Measurements from ENCODE around the gene SFSWAP. TPM values are rescaled to one million over a fixed set of nuclear protein-coding genes. Genes with fewer than 3 reads are reported as not detected.
"Not testable (repeated sequence)": the region's sequence is repeated elsewhere in the genome, so short reads cannot be mapped to it uniquely, and the experiment has no call there.

Gene SFSWAP
- total RNA-seq, 2 donors from 2014 or later: 27.3 to 29.2 TPM

DNA sequence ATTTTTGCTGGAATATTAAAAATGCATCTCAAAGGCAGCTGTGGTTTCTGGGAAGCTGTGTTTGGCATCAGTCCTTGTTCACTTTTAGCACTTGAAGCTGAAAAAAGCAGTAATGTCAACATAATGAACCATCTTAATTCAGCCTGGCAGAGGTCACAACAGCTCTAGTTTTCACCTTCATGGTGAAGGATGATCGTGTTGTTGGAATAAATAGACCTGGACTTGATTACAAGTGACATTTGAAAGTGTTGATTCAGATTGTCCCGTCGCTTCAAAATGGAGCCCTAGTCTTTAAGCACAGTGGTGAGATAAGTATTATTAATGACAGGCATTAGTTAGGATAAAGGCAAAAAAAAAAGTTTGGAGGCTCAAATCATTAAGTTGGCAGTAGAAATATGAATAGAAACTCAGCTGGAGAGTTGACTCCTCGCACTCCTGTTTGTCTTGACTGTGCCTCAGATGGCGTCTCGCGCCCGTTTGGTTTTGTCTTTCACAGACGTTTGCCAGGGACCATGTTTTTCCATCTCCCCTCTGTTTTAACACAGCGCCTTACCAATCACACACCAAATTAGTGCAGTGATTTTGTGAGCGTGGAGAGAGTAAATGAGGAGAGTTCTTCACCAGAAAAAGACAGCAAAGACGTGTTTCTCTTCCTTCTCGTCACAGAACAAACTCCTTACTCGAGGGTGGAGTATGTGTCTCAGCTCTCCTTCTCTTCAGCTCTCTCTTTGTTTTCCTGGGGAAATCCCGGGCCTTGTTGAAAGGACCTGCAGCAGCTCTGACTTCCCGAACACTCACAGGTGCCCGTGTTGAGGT lies 63.9 kb downstream of the SFSWAP start:
- intact Hi-C loops (cut with DNase I): no loop called here

GRCh38 chr12:131775392-131776236 lies 64.7 kb downstream of the SFSWAP start:
- intact Hi-C loops (cut with DNase I): no loop called here
- DNase-seq (ENCODE audit: low spot score): no peak

More for the DNA sequence above, 63.9 kb downstream of the SFSWAP start:
- DNase-seq (ENCODE audit: low spot score): no peak

GRCh38 chr12:131776237-131776889 lies 65.5 kb downstream of the SFSWAP start:
- intact Hi-C loops (cut with DNase I): no loop called here
- no peak for DNase-seq (ENCODE audit: low spot score)

GRCh38 chr12:131777269-131777668 lies 66.4 kb downstream of the SFSWAP start:
- DNase-seq (ENCODE audit: low spot score): not testable (repeated sequence)

DNA sequence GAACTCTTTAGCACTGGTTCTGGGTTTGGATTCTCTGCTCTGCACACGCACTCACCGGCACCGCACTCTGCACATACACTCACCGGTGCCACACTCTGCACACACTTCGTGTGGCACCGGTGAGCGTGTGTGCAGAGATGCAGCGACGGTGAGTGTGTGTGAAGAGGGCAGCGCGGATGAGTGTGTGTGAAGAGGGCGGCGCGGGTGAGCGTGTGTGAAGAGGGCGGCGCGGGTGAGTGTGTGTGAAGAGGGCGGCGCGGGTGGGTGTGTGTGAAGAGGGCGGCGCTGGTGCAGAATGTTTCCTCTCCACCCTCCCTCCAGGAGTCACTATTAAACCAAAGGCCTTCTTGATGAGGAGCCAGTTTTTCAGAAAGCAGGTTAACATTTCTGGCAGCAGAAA lies 68.1 kb downstream of the SFSWAP start:
- intact Hi-C loops (cut with DNase I): no loop called here
- no peak for DNase-seq (ENCODE audit: low spot score)

More at GRCh38 chr12:131777269-131777668, 66.4 kb downstream of the SFSWAP start:
- intact Hi-C loops (cut with DNase I): not testable (repeated sequence)

DNA sequence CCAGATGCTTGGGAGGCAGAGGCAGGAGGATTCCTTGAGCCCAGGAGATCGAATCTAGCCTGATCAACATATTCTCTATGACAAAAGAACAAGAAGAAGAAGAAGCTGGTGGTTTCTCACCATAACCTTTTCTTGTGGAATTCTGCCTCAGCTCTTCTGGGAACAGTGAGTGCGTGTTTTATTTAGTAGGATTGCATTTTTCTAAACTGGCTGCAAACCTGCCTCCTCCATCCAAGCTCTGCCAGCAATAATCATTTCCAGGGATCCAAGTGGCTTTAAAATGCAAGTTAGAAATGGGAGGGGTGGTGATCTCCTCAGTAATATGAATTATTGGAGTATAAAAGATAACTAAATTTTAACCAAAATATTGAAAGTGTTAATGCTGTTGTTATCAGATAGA lies 71.2 kb downstream of the SFSWAP start:
- intact Hi-C loops (cut with DNase I): no loop called here
- no peak for DNase-seq (ENCODE audit: low spot score)

DNA sequence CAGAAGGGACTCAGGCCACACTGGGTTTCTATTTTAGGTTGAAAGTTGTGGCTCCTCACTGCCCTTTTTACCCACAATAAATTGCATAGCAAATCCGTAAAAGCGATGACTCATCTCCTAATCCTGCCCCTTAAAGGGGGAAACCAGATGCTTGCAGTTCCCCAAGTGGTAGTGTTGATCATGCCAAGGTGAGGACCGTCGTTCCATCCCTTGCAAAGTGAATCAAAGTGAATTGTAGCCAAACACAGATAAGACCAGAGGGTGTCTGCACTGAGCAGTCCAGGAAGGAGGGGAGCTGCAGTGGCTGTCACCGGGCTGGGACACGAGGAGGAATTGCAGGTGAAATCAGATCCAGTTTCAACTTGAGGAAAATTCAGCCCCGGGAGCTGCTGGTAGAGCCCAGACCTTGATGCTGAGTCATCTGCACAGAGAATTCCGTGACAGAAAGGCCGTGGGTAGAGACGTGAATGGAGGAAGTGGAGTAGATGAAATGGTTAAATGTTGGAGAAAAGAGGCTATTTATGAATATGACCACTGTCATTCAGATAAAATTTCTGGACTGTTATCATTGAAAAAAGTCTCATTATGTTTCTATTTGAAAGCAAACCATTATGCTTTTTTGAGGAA lies 73.1 kb downstream of the SFSWAP start:
- intact Hi-C loops (cut with DNase I): no loop called here
- DNase-seq (ENCODE audit: low spot score): no peak

GRCh38 chr12:131784909-131785762 lies 74.2 kb downstream of the SFSWAP start:
- intact Hi-C loops (cut with DNase I): no loop called here
- no peak for DNase-seq (ENCODE audit: low spot score)

DNA sequence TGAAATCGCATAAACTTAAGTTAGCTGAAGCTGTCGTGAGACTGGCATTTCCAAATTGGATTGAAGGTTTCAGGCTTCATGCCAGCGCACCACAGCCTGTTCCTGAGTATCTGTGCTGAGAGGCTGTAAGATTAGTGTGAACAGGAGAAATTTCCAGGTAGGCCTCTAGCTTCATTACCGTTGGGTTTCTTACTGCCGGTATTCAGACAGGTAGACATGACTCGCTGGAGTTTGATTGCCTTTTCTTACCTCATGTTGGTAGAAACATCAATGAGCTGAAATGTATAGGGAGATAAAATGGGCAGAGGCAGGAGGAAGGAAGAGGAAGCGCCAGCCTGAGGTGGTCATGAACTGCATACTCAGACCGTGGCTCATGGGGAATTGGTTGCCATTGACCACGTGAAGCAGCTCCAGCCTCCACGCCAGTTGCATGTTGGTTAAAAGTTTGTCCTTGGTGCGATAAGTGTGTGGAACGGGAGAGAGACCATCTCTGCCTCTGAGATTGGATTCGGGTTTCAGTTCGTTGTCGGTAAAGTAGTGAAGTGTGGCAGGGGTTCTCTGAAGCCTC lies 75.0 kb downstream of the SFSWAP start:
- intact Hi-C loops (cut with DNase I): no loop called here
- no peak for DNase-seq (ENCODE audit: low spot score)

GRCh38 chr12:131786331-131786730 lies 75.4 kb downstream of the SFSWAP start:
- intact Hi-C loops (cut with DNase I): no loop called here
- peak; percentile 67 for DNase-seq (ENCODE audit: low spot score)

GRCh38 chr12:131787143-131787660 lies 76.3 kb downstream of the SFSWAP start:
- intact Hi-C loops (cut with DNase I): no loop called here
- peak; percentile 78 for DNase-seq (ENCODE audit: low spot score)

GRCh38 chr12:131788070-131788469 lies 77.2 kb downstream of the SFSWAP start:
- no peak for DNase-seq (ENCODE audit: low spot score)
- intact Hi-C loops (cut with DNase I): no loop called here

GRCh38 chr12:131789638-131790037 lies 78.7 kb downstream of the SFSWAP start:
- intact Hi-C loops (cut with DNase I): no loop called here
- peak; percentile 58 for DNase-seq (ENCODE audit: low spot score)

DNA sequence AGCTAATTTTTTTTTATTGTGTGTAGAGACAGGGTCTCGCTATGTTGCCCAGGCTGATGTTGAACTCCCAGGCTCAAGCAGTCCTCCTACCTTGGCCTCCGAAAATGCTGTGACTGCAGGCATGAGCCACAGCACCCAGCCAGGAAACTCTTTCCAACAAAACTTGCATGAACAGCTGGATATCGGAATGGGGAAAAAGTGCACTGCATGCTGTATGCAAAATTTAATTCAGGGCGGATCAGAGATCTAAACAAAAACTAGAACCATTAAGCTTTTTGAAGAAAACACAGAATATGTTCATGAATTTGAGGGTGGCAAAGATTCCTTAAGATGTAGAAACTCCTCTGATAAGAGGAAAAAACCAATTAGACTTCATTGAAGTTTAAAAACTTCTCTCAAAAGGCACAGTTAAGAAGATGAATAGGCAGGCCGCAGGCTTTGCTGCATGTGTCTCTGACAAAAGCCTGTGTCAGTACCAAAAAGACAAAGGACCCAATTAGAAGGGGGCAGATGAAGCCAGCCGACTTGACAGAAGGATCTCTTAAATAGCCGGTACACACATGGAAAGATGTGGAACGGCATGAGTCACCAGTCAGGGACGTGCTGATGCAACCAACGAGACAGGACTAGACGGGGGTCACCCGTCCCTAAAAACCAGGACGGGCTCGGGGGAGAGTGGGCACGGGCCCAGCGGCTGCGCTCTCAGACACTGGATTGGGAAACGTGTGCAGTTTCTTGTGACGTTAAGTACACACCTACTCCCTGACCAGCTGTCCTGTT lies 82.5 kb downstream of the SFSWAP start:
- DNase-seq (ENCODE audit: low spot score): no peak
- intact Hi-C loops (cut with DNase I): no loop called here

- intact Hi-C loops (cut with DNase I): no loop called here
- DNase-seq (ENCODE audit: low spot score): no peak
Measured at GRCh38 chr12:131794061-131794460, 83.2 kb downstream of the SFSWAP start.

GRCh38 chr12:131794573-131794972 lies 83.7 kb downstream of the SFSWAP start:
- intact Hi-C loops (cut with DNase I): no loop called here

DNA sequence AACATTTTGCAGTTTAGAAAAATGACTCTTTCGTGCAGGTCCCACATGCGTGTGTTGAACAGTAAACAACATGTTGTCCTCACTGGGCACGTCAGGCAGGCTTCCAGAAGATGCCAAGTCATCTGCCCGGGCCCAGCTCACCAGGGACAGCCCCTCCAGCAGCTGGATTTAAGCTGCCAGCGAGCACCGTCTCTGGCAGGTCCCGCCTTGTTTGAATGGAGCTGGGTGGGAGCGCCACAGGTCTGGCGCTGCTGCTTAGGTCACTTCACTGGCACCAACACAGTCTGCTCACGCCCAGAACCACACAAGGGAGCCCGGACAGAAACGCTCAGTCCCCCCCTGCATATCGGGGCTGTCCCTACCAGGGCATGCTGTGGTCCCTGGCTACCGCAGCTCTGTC lies 84.2 kb downstream of the SFSWAP start:
- no peak for DNase-seq (ENCODE audit: low spot score)
- intact Hi-C loops (cut with DNase I): no loop called here

More at GRCh38 chr12:131794573-131794972, 83.7 kb downstream of the SFSWAP start:
- no peak for DNase-seq (ENCODE audit: low spot score)
